Activated T-cell treated with anti-CD3 and anti-CD28 coated beads, Interleukin-2, amount 50 U/mL, for 48 hours (primary cell): Measurements from ENCODE around the gene DDX6.
"Not testable (repeated sequence)": the region's sequence is repeated elsewhere in the genome, so short reads cannot be mapped to it uniquely, and the experiment has no call there.

Source experiments
- DNase-seq, 2 experiments: peaks; one replicate each; pipeline ENCODE4 v3.0.0-alpha.2; 2020

DDX6 gene

GRCh38 chr11:118735203-118735602, 55.8 kb downstream of the DDX6 start:
- no peak for DNase-seq

- DNase-seq: no peak
Measured at GRCh38 chr11:118734031-118734430, 56.9 kb downstream of the DDX6 start.

GRCh38 chr11:118729753-118730152, 61.2 kb downstream of the DDX6 start:
- not testable (repeated sequence) for DNase-seq

DNA sequence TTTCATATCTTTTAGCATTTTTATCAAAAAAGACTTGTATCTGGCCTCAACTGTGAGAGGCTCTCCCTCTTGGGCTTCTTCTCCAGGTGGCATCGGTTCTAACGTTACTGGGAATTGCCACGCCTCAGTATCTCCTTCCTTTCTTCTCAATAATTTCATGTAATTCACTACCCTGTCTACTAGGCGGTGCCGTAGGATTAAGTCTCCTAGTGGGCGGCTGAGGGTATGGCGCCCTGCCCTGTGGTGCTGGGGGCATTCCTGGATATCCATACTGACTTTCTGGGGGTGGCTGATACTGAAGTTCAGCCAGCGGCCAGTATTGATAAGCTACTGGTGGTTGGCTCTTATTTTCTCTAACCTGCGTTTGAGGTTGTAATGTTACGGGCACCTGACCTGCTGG, 62.9 kb downstream of the DDX6 start:
- not testable (repeated sequence) for DNase-seq

DNA sequence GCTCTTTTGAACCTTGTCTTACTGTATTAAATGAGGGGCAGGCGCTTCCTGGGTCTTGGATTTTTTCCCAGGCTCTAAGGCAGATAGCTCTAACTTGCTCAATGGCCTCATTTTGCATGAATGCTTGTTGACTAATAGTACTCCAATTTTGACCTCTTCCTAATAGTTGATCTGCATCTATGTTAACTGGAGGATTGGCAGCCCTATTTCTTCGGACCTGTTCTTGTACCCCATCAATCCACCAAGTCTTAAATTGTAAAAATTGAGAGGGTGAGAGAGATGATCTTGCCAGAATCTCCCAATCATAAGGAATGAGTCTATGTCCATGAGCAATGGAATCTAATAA, 63.3 kb downstream of the DDX6 start:
- not testable (repeated sequence) for DNase-seq

DNA sequence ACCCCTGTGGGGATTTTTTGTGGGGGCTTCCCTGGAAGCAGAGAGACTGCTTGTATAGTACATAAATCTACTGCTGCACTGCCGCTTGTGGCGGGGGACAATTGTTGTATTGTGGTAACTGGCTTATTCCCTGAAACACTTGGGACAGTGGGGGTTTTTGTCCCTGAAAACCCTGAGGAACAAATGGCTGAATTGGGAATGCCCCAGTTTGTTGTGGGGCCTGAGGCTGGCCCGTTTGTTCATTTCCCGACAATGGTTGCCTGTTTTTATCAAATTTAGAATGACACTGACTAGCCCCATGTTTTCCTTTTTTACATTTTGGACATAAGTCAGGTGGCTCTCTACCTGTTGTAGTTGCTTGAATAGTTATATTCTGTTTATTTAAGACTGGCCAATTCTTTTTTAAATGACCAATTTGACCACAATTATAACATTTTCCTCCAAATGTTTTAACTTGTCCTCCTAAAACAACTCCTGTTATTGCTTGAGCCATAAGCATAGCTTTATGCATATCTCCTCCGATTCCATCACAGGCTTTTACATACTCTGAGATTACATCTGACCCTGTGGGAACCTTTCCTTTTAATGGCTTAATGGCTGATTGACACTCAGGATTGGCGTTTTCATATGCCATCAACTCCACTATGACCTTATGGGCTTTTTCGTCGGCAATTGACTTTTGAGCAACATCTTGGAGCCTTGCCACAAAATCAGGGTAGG, 63.8 kb downstream of the DDX6 start:
- not testable (repeated sequence) for DNase-seq

- DNase-seq: not testable (repeated sequence)
Measured at GRCh38 chr11:118721478-118722015, 69.4 kb downstream of the DDX6 start.

GRCh38 chr11:118720740-118721139, 70.2 kb downstream of the DDX6 start:
- DNase-seq: not testable (repeated sequence)

DNA sequence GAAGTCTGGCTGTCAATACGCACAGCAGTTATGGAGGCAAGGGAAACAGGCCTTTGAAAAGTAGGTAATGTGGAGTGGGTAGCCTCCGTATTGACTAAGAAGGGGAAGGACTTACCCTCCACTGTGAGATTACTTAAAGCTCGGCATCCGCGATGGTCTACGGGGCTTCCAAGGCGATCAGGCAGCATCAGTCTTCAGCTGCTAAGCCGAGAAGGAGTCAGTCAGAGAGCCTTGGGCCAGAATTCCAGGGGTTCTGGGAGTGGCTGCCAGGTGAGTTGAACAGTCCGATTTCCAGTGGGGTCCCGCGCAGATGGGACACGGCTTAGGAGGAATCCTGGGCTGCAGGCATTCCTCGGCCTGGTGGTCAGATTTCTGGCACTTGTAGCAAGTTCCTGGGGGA, 70.9 kb downstream of the DDX6 start:
- not testable (repeated sequence) for DNase-seq

DNA sequence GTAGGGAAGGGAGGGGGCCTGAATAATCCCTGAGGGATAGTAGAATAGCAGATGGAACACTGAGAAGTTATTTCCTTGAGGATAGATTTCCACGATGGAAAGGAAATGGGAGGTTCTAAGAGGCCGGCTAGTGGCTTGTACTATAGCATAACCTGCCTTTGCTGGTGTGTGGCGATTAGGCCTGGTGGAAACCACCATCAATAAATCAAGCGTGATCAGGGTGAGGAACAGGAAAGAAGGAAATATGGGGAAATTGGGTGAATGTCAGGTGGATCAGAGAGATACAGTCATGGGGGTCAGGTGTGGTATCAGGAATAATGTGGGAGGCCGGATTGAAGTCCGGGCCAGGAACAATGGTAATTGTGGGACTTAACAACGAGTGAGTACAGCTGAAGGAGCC, 72.4 kb downstream of the DDX6 start:
- not testable (repeated sequence) for DNase-seq

GRCh38 chr11:118717733-118718132, 73.2 kb downstream of the DDX6 start:
- DNase-seq: not testable (repeated sequence)

GRCh38 chr11:118717221-118717620, 73.7 kb downstream of the DDX6 start:
- DNase-seq: not testable (repeated sequence)

GRCh38 chr11:118715837-118716260, 75.1 kb downstream of the DDX6 start:
- DNase-seq: no peak

DNA sequence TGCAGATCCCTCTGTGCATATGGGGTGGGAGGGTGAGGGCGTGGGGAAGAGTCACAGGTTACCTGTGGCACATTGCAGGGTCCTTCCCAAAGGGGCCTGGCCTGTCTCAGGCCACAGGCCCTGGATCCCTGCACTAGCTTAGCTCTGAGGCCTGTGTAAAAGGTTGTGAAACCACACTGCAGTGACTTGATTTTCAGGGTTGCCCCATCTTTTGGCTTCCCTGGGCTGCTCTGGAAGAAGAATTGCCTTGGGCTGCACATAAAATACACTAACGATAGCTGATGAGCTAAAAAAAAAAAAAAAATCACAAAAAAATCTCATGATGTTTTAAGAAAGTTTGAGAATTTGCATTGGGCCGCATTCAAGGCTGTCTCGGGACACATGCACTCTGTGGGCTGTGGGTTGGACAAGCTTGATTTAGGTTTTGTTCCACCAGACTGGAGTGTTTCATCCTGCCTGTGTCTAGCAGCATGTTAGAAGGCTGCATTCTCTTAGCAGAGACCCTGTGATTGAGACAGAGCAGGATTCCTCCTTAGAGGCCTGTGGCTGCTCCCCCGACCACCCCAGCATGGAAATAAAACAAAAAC, 75.6 kb downstream of the DDX6 start:
- no peak for DNase-seq

GRCh38 chr11:118714816-118715215, 76.1 kb downstream of the DDX6 start:
- DNase-seq: no peak

GRCh38 chr11:118714416-118714815, 76.5 kb downstream of the DDX6 start:
- not testable (repeated sequence) for DNase-seq

- DNase-seq: no peak
Measured at GRCh38 chr11:118708296-118708695, 82.7 kb downstream of the DDX6 start.

GRCh38 chr11:118706546-118706825, 84.5 kb downstream of the DDX6 start:
- DNase-seq: no peak

DNA sequence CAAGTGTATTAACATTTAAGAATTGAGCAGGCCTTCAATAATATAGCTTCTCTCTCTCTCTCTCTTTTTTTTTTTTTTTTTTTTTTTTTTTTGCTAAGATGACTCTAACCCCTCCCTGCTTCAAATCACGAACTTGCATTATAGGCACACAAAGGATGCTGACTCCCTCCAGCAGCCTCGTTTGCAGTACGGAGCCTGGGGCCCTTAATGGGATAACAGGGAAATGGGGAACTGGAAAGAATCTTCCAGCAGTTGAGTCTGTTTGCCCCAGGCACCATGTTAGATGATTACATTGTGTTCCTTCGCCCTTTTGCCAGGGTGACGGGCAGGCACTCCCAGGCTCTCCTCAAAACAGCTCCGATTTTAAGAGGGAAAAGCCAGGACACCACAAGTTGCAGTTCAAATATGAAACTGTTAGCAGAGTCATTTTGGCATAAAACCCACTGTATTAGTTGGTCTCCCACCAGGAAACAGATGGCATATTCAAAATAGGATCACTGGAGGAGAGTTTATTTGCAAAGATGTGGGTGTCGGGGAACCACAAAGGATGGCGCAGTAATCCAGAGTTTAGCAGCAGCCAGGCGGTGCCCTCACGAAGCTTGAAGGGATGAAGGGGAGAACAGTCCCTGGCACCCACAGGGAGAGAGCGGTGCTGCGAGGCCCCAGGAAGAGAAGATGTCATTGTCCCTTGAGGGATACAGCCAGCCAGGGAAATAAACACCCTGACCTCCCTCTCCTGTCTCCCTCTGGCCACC, 85.0 kb downstream of the DDX6 start:
- no peak for DNase-seq

- peak; percentile 45 to 46 for DNase-seq
Measured at GRCh38 chr11:118705111-118705741, 85.7 kb downstream of the DDX6 start.

DNA sequence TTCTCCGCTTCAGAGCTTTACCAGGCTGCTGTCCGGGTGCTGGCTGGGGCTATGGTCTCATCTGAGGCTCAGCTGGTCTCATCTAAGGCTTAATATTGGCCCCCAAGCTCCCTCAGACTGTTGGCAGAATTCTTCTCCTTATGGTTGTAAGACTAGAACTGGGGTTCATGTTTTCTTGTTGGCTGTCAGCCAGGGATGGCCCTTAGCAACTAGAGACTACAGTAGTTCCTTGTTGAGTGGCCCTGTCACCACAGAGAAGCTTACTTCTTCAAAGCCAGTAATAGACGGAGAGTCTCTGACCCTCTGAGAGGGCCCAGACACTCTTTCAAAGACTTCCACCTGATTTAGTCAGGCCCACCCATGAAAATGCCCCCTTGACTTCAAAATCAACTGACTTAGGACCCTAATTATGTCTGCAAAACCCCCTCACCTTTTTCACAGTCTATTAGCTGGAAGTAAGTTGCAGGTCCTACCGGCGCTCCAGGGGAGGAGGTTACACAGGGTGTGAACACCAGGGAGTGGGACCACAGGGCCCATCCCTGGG, 87.3 kb downstream of the DDX6 start:
- no peak for DNase-seq

- DNase-seq: peak in 1 of 2 experiments; percentile 26
Measured at GRCh38 chr11:118699506-118700220, 91.3 kb downstream of the DDX6 start.
